Parathyroid adenoma (tissue), 2 donors: ENCODE results near the gene CLPSL1.

ENCODE experiments used
- H2AFZ ChIP-seq: fragments of 300-600 bp; sonication (generic); one replicate; pipeline ENCODE4 v1.7.0; 2017; ENCODE audit warnings: antibody characterized with exemption, mild to moderate bottlenecking
- H3K27ac ChIP-seq: fragments of 300-600 bp; sonication (generic); one replicate; pipeline ENCODE4 v1.7.0; 2017
- H3K27me3 ChIP-seq: fragments of 300-600 bp; sonication (generic); one replicate; pipeline ENCODE4 v1.7.0; 2017; ENCODE audit warnings: low read length; ENCODE audit not compliant: control insufficient read depth, insufficient read depth
- H3K36me3 ChIP-seq: fragments of 300-600 bp; sonication (generic); one replicate; pipeline ENCODE4 v1.7.0; 2017; ENCODE audit warnings: low read length; ENCODE audit not compliant: control insufficient read depth, insufficient read depth
- H3K4me1 ChIP-seq: fragments of 300-600 bp; sonication (generic); one replicate; pipeline ENCODE4 v1.7.0; 2017; ENCODE audit warnings: control low read depth
- H3K4me2 ChIP-seq: fragments of 300-600 bp; sonication (generic); one replicate; pipeline ENCODE4 v1.7.0; 2017; ENCODE audit warnings: low read length
- H3K4me3 ChIP-seq: fragments of 300-600 bp; sonication (generic); one replicate; pipeline ENCODE4 v1.7.0; 2017; ENCODE audit warnings: low read depth, low read length
- H3K79me2 ChIP-seq: fragments of 300-600 bp; sonication (generic); one replicate; pipeline ENCODE4 v1.7.0; 2017; ENCODE audit warnings: control low read depth
- H3K9ac ChIP-seq: fragments of 300-600 bp; sonication (generic); one replicate; pipeline ENCODE4 v1.7.0; 2017; ENCODE audit warnings: mild to moderate bottlenecking
- H3K9me3 ChIP-seq: fragments of 300-600 bp; sonication (generic); one replicate; pipeline ENCODE4 v1.7.0; 2017; ENCODE audit warnings: low read length; ENCODE audit not compliant: control insufficient read depth
- CTCF ChIP-seq: fragments of 300-600 bp; sonication (generic); IDR thresholded peaks from one replicate; pipeline ENCODE4 v1.7.0; 2017; ENCODE audit warnings: antibody characterized with exemption, mild to moderate bottlenecking
- donor health status: primary hyperparathyroidism.

CLPSL1 gene

GRCh38 chr6:35823601-35824000 lies 42.8 kb downstream of the CLPSL1 start:
- no peak overlapping the region for H3K4me2 ChIP-seq
- TF ChIP-seq CTCF, result no peak
- H3K79me2 ChIP-seq, result no peaks in the 10 kb centered on the region
- no peak overlapping the region for H3K9ac ChIP-seq
- H3K27ac ChIP-seq, result no peak overlapping the region
- no peak overlapping the region for H3K4me3 ChIP-seq
- no peak overlapping the region for H2AFZ ChIP-seq
- H3K9me3 ChIP-seq, result no peaks in the 10 kb centered on the region
- H3K27me3 ChIP-seq, result no peaks in the 10 kb centered on the region
- H3K4me1 ChIP-seq, result no peaks in the 10 kb centered on the region
- H3K36me3 ChIP-seq, result no peaks in the 10 kb centered on the region

- no peak overlapping the region for H3K27ac ChIP-seq
- no peak overlapping the region for H2AFZ ChIP-seq
- no peaks in the 10 kb centered on the region for H3K9me3 ChIP-seq
- H3K9ac ChIP-seq, result no peak overlapping the region
- H3K79me2 ChIP-seq, result no peaks in the 10 kb centered on the region
- no peak for TF ChIP-seq CTCF
- H3K36me3 ChIP-seq, result no peaks in the 10 kb centered on the region
- H3K4me2 ChIP-seq, result no peak overlapping the region
- no peak overlapping the region for H3K4me3 ChIP-seq
- no peaks in the 10 kb centered on the region for H3K4me1 ChIP-seq
- no peaks in the 10 kb centered on the region for H3K27me3 ChIP-seq
Measured at GRCh38 chr6:35824552-35825192, 43.9 kb downstream of the CLPSL1 start.

DNA sequence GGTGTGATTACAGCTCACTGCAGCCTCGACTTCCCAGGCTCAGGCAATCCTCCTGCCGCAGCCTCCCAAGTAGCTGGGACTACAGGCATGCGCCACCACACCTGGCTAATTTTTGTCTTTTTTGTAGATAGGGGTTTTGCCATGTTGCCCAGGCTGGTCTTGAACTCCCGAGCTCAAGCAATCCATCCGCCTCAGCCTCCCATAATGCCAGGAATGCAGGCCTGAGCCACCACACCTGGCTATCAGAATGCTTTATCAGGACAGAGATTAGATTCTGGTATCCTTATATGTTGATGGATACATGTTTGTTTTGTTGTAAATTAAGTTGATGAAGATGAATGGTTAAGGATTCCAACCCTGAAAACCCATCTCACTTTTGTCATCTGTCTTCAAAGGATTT lies 48.5 kb downstream of the CLPSL1 start:
- Histone ChIP-seq H3K9me3 (no peaks in the 10 kb centered on the region), H3K4me1 (no peaks in the 10 kb centered on the region), H3K79me2 (no peaks in the 10 kb centered on the region), H3K27me3 (no peaks in the 10 kb centered on the region), H3K4me3 (no peak overlapping the region), H3K4me2 (no peak overlapping the region), H3K27ac (no peak overlapping the region), H3K36me3 (no peaks in the 10 kb centered on the region), H2AFZ (no peak overlapping the region), H3K9ac (no peak overlapping the region)
- no peak for TF ChIP-seq CTCF

DNA sequence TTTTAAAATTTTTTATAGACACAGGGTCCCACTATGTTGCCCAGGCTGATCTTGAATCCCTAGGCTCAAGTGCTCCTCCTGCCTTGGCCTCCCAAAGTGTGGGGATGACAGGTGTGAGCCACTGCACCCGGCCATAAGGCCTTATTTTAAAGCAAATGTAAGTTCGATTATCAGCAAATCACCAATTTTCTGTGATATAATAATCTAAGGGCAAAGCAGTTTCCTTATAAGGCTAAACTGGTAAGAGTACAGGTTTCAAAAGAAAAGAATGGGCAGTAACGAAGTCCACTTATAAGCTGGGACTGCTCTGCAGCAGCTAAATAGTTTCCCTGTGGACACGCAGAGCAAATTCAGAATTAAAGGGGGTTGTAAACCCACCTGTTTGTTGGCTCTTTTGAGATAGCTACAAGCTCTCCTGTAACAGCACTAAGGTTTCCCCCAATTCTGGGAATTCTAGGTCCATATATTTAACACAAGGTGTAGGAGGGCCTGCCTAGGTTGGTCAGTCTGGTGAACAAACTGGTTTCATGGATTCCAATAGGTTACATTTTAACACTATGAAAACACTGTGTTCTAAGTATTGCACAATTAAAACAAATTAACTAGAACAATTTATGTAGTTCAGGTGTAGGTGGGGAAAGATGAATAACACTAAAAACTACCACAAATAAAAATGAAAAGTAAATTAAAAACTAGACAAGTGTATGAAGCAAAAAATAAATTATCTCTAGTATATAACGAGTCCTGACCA lies 50.6 kb downstream of the CLPSL1 start:
- H3K9ac ChIP-seq, result no peak overlapping the region
- no peak for TF ChIP-seq CTCF
- H3K4me3 ChIP-seq, result no peak overlapping the region

GRCh38 chr6:35833536-35833935 lies 52.7 kb downstream of the CLPSL1 start:
- no peak for TF ChIP-seq CTCF
- H3K27ac ChIP-seq, result no peak overlapping the region
- H3K4me3 ChIP-seq, result no peak overlapping the region
- no peaks in the 10 kb centered on the region for H3K36me3 ChIP-seq
- H3K4me1 ChIP-seq, result no peaks in the 10 kb centered on the region
- H3K9me3 ChIP-seq, result no peaks in the 10 kb centered on the region
- H3K79me2 ChIP-seq, result no peaks in the 10 kb centered on the region
- no peak overlapping the region for H2AFZ ChIP-seq
- no peak overlapping the region for H3K4me2 ChIP-seq
- H3K27me3 ChIP-seq, result no peaks in the 10 kb centered on the region
- H3K9ac ChIP-seq, result no peak overlapping the region

More for the DNA sequence above, 50.6 kb downstream of the CLPSL1 start:
- Histone ChIP-seq H2AFZ (no peak overlapping the region), H3K79me2 (no peaks in the 10 kb centered on the region), H3K9me3 (no peaks in the 10 kb centered on the region), H3K4me1 (no peaks in the 10 kb centered on the region), H3K4me2 (no peak overlapping the region), H3K27me3 (no peaks in the 10 kb centered on the region), H3K36me3 (no peaks in the 10 kb centered on the region), H3K27ac (no peak overlapping the region)
